Spinal cord (tissue), 10 donors: ENCODE results near the gene CAPN9. TPM values are rescaled to one million over a fixed set of nuclear protein-coding genes. Genes with fewer than 3 reads are reported as not detected.

Experiments used
- DNase-seq, 6 donors: peaks; one replicate each; pipeline versions ENCODE4 v3.0.0 to v3.0.0-alpha.2; 2013 to 2015; ENCODE audit warnings: low spot score in 6 of 6, low read depth in 4 of 6
- H3K27ac ChIP-seq: one replicate; pipeline ENCODE4 v1.5.1; 2013; ENCODE audit warnings: low read depth, low read length, control low read depth
- H3K27me3 ChIP-seq: one replicate; pipeline ENCODE4 v1.6.1; 2013; ENCODE audit warnings: low read length; ENCODE audit not compliant: control insufficient read depth, insufficient read depth
- H3K36me3 ChIP-seq: one replicate; pipeline ENCODE4 v1.6.1; 2013; ENCODE audit warnings: low read length; ENCODE audit not compliant: control insufficient read depth, insufficient read depth
- H3K4me1 ChIP-seq: one replicate; pipeline ENCODE4 v1.6.1; 2013; ENCODE audit warnings: low read length; ENCODE audit not compliant: control insufficient read depth, insufficient read depth
- H3K4me3 ChIP-seq: one replicate; pipeline ENCODE4 v1.5.1; 2013; ENCODE audit warnings: low read depth, low read length, control low read depth
- H3K9me3 ChIP-seq: one replicate; pipeline ENCODE4 v1.6.1; 2013; ENCODE audit warnings: low read length; ENCODE audit not compliant: control insufficient read depth, insufficient read depth
- WGBS: methylation state at CpG from one replicate; pipeline ENCODE4 v1.1.5; 2013; ENCODE audit warnings: missing lambda C conversion rate; ENCODE audit not compliant: insufficient coverage; 5-methylcytosine and 5-hydroxymethylcytosine counted together
- polyA plus RNA-seq, 2 donors: library from polyadenylated mRNA; unstranded; fragments of 120-200 nt; gene quantifications; one replicate each; pipeline ENCODE4 v1.2.1, GENCODE V29; 2013; ENCODE audit not compliant: insufficient read length in 2 of 2
- total RNA-seq, 2 donors: library from RNA; depleted of rRNA in 1 of 2; stranded (reverse); fragments of 120-200 nt in 1 of 2; fragments of >200 nt in 1 of 2; gene quantifications; one replicate each; pipeline versions ENCODE4 v1.2.3 to v1.2.4, GENCODE V29; 2013 to 2014
- donor health status: healthy.

The CAPN9 gene
- total and polyA plus RNA-seq, 4 donors: 0.20 to 1.6 (median 0.43) TPM

GRCh38 chr1:230704830-230705229, 42.4 kb upstream of the CAPN9 start:
- H3K4me1 ChIP-seq: peaks cover 65% of the 10 kb centered on the region
- no peak overlapping the region for H3K27ac ChIP-seq
- 98% methylated on average over 5 of the region's 7 CpGs for WGBS
- peaks cover 38% of the 10 kb centered on the region for H3K36me3 ChIP-seq
- no peaks in the 10 kb centered on the region for H3K27me3 ChIP-seq
- H3K9me3 ChIP-seq: no peaks in the 10 kb centered on the region
- H3K4me3 ChIP-seq: no peak overlapping the region
- no peak for DNase-seq

- no peak for DNase-seq
- Histone ChIP-seq H3K27me3 (no peaks in the 10 kb centered on the region), H3K9me3 (no peaks in the 10 kb centered on the region), H3K27ac (no peak overlapping the region), H3K36me3 (peaks cover 44% of the 10 kb centered on the region), H3K4me3 (no peak overlapping the region), H3K4me1 (peaks cover 71% of the 10 kb centered on the region)
- 99% methylated on average over 10 of the region's 18 CpGs for WGBS
These were observed 41.7 kb upstream of the CAPN9 start for GRCh38 chr1:230705289-230706019.

GRCh38 chr1:230706020-230706699, 41.0 kb upstream of the CAPN9 start:
- H3K27me3 ChIP-seq: no peaks in the 10 kb centered on the region
- H3K36me3 ChIP-seq: peaks cover 46% of the 10 kb centered on the region
- WGBS: 77% methylated on average over 7 of the region's 9 CpGs
- H3K9me3 ChIP-seq: no peaks in the 10 kb centered on the region
- no peak for DNase-seq
- H3K4me1 ChIP-seq: peaks cover 73% of the 10 kb centered on the region
- H3K27ac ChIP-seq: no peak overlapping the region
- H3K4me3 ChIP-seq: no peak overlapping the region

GRCh38 chr1:230706887-230707731, 40.1 kb upstream of the CAPN9 start:
- WGBS: 87% methylated on average over 8 of the region's 20 CpGs
- Histone ChIP-seq H3K27me3 (no peaks in the 10 kb centered on the region), H3K27ac (no peak overlapping the region), H3K36me3 (peaks cover 46% of the 10 kb centered on the region), H3K4me3 (no peak overlapping the region), H3K4me1 (peaks cover 68% of the 10 kb centered on the region), H3K9me3 (no peaks in the 10 kb centered on the region)
- no peak for DNase-seq

- H3K4me1 ChIP-seq: peaks cover 71% of the 10 kb centered on the region
- no peak for DNase-seq
- H3K4me3 ChIP-seq: no peak overlapping the region
- H3K9me3 ChIP-seq: no peaks in the 10 kb centered on the region
- H3K27me3 ChIP-seq: no peaks in the 10 kb centered on the region
- no peak overlapping the region for H3K27ac ChIP-seq
- peaks cover 44% of the 10 kb centered on the region for H3K36me3 ChIP-seq
- WGBS: 79% methylated on average over 19 of the region's 22 CpGs
These were observed 39.2 kb upstream of the CAPN9 start for GRCh38 chr1:230707732-230708630.

- DNase-seq: no peak
- H3K4me3 ChIP-seq: no peak overlapping the region
- H3K9me3 ChIP-seq: no peaks in the 10 kb centered on the region
- no peaks in the 10 kb centered on the region for H3K27me3 ChIP-seq
- peaks cover 70% of the 10 kb centered on the region for H3K4me1 ChIP-seq
- H3K36me3 ChIP-seq: peaks cover 35% of the 10 kb centered on the region
- WGBS: 82% methylated on average over 15 of the region's 16 CpGs
- no peak overlapping the region for H3K27ac ChIP-seq
These were observed 38.3 kb upstream of the CAPN9 start for GRCh38 chr1:230708631-230709580.

DNA sequence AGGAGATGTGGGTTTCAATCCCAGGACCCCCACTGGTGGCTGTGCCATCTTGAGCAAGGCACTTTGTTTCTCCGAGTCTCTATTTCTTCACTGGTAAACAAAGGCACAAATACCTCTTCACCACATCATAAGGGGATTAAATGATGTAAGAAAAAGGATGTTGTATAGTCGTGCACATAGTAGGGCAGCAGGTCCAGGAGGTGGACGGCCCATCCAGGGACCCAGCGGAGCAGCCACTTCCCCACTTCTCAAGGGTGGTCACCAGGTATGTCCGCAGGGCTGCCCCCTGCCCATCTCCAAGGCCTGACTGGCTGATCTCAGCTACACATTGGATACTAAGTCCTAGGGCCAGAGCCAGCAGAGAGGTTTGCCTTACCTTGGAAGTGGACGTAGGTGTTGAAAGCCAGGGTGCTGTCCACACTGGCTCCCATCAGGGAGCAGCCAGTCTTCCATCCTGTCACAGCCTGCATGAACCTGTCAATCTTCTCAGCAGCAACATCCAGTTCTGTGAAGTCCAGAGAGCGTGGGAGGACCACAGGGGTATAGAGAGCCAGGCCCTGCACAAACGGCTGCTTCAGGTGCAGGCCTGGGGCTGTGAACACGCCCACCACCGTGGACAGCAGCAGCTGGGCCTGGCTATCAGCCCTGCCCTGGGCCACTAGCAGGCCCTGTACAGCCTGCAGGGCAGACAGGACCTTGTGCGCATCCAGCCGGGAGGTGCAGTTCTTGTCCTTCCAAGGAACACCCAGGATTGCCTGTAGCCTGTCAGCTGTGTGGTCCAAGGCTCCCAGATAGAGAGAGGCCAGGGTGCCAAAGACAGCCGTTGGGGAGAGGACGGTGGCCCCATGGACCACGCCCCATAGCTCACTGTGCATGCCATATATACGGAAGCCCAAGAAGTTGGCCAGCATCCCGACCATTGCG, 37.3 kb upstream of the CAPN9 start:
- H3K9me3 ChIP-seq: no peaks in the 10 kb centered on the region
- 84% methylated on average over 17 of the region's 18 CpGs for WGBS

GRCh38 chr1:230710543-230710904, 36.7 kb upstream of the CAPN9 start:
- H3K4me3 ChIP-seq: no peak overlapping the region
- peaks cover 77% of the 10 kb centered on the region for H3K4me1 ChIP-seq
- no peaks in the 10 kb centered on the region for H3K9me3 ChIP-seq
- H3K36me3 ChIP-seq: peaks cover 26% of the 10 kb centered on the region
- no peaks in the 10 kb centered on the region for H3K27me3 ChIP-seq
- WGBS: 100% methylated on average over 5 of the region's 8 CpGs
- no peak overlapping the region for H3K27ac ChIP-seq
- no peak for DNase-seq

More for the DNA sequence above, 37.3 kb upstream of the CAPN9 start:
- Histone ChIP-seq H3K4me3 (no peak overlapping the region), H3K27ac (no peak overlapping the region), H3K36me3 (peaks cover 31% of the 10 kb centered on the region), H3K27me3 (no peaks in the 10 kb centered on the region), H3K4me1 (peaks cover 75% of the 10 kb centered on the region)
- DNase-seq: no peak
